ENCODE data around the gene C1orf141.
"Not testable (repeated sequence)": the region's sequence is repeated elsewhere in the genome, so short reads cannot be mapped to it uniquely, and the experiment has no call there.

Gene C1orf141

DNA sequence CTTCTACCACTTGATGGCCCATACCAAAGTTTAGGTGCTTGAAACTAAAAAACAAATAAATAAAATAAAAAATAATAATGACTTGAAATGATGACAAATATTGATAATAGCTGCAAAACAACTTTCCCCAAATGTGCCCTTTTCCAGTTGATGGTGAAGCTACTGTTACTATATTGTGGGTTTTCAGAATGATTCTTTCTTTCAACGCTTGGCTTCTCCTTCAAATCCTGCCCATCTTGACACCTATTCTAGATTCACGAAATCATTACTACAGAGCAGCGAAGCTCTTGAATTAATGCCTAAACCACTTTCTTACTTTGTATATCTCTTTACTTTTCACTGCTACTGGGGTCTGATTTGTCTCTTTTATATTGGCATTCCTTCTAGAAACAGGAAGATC lies 9.2 kb upstream of the C1orf141 start:
- no peak for DNase-seq (ENCODE audit: low read depth in 1 of 2, low spot score in 1 of 2)

DNA sequence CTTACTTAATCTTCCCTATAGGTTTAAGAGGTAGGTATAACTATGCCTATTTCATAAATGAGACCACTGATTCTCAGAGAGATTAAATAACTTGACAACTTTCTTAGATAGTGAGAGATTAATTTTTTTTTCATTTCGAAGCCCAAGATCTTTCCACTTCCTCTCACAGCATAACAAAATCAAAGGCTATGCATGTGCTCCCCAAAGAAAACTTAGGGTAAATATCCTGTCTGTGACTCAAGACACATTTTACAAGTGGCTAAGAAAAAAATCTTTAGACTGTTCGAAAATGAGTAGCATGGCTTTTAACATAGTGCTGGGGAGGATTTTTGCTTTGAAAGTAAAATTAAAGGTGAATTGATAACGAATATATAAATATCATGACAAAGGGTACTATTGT lies 8.2 kb upstream of the C1orf141 start:
- DNase-seq (ENCODE audit: low read depth in 1 of 2, low spot score in 1 of 2): no peak

DNA sequence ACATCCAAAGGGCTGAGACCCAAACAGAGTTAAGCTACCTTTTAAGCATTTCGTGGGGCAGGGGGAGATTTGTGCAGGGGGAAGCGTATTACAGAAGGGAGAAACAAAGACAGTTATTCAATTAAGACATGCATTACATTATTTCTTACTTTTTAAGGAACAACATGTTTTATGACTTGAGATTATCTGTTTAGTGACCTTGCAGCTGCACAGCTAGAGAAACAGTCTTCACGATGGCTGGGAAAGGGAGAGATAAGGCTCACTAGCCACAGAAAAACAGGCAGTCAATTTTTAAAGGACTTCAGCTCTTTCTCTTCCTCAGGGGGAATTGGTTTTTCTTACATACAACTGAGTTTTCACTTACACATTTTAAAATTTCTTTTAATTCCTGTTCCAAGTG lies 7.1 kb upstream of the C1orf141 start:
- not testable (repeated sequence) for DNase-seq (ENCODE audit: low read depth in 1 of 2, low spot score in 1 of 2)

DNA sequence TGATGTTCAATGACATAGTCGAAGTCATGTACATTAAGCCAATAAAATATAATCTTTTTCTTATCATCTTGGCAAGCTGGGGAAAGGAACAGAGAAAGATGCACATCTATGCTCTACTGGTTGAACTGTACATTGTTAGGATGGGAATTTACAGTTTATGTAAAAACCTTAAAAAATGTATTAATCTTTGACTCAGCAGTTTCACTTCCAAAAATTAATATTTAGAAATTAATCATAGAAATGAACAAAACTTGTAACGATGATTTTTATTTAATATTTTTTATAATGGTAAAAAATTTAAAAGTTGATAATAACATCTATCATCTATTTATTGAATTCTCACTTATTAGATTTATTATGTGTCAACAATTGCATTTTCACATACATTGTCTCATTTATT lies 5.7 kb upstream of the C1orf141 start:
- DNase-seq (ENCODE audit: low read depth in 1 of 2, low spot score in 1 of 2): no peak

- no peak for DNase-seq (ENCODE audit: low read depth in 1 of 2, low spot score in 1 of 2)
These were observed 4.2 kb upstream of the C1orf141 start for GRCh38 chr1:67138813-67139499.

- DNase-seq (ENCODE audit: low read depth in 1 of 2, low spot score in 1 of 2): no peak
These were observed 2.6 kb upstream of the C1orf141 start for GRCh38 chr1:67137307-67137753.

DNA sequence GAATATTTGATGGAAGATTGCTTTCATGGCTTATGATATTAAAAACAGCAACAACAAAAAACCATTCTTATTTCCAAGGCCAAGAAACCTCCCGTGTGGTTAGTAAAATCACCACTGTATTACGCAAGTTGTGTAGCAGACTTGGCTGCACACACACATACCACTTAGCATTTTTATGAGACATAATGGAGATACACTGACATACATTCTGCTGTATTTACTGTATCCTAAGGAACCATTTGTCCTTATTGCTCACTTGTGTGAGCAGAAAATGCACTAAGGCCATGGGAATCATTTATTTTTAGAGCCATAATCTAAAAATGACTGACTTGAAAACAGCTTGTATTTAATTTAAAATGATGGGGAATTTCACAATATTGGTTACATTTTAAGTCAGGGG lies 584 bp upstream of the C1orf141 start:
- no peak for DNase-seq (ENCODE audit: low read depth in 1 of 2, low spot score in 1 of 2)

DNA sequence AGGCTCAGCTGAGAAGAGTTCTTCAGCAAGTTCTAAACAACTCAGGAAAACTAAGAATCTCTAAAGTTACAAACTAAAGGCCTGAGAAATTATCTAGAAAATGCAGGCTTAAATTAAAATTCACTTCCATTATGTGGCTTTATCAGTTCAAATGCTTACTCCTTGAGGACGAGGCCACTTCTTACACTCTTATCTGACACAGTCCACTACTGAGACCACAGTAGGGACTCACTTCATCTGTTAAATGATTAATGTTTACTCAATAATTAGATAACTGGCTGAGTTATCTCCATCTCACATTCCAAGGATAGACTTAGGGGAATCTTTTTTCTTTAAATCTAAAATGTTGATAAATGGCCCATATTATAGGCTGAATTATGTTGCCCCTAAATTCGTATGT lies 1.6 kb downstream of the C1orf141 start:
- DNase-seq (ENCODE audit: low read depth in 1 of 2, low spot score in 1 of 2): no peak

DNA sequence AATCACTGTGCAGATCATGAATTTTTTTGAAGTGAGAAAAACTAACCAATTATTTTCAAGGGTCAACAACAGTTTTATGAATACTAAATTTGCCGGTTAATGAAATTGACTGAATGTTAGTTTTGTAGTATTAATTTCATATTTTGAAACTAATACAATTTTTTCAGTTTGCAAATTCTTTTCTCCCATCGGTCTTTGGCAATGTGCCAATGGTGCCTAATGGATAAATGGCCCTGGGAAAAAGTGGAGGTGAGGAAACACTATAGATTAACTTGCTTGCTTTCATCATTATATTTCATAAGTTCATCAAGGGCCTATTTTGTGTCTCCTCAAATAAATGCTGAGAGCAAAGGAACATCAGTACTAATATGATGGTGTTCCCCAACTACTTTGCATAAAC lies 4.1 kb downstream of the C1orf141 start:
- no peak for DNase-seq (ENCODE audit: low read depth in 1 of 2, low spot score in 1 of 2)

DNA sequence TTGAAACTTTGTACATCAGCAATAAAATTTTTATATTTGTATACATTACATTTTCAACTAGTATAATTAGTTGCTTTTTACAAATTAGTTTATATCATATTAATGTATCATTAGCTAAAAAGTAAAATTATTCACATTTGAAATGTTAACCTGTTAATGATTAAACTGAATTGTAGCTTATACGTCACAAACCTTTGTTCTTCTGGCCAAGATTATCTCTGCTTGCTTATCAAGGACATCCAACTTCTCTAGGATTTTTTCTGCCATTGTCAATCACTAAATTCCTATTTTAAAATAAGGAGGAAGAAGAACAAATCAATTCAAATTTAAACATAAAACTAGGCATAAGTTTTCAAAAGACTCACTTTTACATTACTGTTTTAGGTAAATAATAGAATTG lies 7.8 kb downstream of the C1orf141 start:
- no peak for DNase-seq (ENCODE audit: low read depth in 1 of 2, low spot score in 1 of 2)

DNA sequence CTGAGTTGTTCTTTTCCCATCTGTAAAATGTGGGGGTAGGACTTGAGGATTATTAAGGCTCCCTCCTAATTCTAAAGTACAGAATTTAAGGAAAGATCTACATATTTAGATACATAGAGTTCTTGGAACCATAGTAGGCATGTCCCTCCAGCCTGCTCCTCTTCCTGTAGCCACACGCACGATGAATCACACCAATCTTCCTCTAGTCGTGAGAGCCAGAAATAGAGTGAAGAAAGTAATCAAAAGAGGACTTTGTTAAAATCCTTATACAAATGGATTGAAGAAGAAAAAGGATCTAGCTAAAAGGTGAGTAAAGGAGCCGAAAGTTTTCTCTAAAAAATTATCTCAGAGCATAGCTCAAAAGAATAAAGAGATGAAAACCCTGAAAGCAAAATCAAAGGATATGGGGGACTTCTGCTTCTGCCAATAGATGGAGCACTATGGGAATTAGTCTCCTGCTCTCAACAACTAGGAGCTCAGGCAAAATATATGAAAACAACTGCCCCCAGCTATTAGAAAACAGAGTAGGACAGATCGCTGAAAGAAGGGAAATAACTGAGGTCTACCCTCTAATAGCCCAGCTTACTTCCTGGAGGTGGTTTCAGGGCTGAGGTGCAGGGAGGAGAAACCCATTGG lies 8.5 kb downstream of the C1orf141 start:
- DNase-seq (ENCODE audit: low read depth in 1 of 2, low spot score in 1 of 2): no peak

GRCh38 chr1:67124455-67124854 lies 10.3 kb downstream of the C1orf141 start:
- no peak for DNase-seq (ENCODE audit: low read depth in 1 of 2, low spot score in 1 of 2)

DNA sequence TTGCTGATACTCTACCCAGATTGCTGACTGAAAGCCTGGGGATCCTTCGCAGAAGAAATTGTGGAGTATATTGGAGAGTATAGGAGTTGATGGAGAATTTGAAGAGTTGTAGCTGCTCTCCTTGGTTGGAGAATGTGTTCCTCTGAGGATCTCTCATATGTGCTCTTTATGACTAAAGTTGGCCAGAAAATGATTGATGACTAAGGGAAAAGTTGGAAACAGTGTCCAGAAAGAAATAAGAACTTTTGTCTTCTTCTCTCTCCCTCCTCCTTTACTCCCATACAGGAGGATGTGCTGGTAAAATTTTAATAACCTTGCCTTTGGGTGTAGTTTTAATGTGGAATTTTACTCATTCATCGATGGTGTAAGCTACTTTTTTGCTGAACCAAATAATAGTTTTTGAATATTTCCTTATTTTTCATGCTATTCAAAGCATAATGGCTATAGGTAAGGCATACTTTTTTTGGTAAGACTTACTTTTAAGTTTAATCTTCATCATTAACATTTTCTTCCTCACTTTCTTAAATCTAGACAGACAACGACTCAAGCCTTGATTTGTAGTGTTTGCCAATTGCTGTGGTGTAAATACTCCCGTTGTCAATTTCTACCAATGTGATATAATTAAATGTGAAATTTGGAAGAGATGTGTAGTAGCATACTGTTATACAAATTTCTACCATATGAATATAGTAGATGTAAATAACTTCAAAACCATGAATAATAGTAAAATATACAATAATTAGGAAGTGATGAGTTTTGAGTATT lies 13.7 kb downstream of the C1orf141 start:
- no peak for DNase-seq (ENCODE audit: low read depth in 1 of 2, low spot score in 1 of 2)

- no peak for DNase-seq (ENCODE audit: low read depth in 1 of 2, low spot score in 1 of 2)
These were observed 16.1 kb downstream of the C1orf141 start for GRCh38 chr1:67118646-67119045.

DNA sequence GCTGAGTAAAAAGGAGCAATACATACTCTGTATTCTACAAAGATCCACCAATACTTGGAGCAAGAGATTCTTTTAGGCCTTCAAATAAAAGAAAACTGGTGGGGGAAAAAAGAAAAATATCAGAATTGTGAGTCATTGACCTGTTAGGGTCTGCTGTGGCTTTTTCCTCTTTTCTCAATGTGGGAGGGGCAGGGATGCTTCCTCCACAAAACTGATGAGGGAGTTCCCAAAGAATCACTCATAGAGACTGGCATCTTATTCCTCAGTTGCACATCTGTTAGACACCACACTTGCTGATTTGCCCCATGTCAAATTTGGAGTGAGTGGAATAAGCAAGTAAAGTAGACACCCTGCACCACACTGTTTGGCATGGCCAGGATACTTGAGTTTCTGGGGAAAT lies 16.6 kb downstream of the C1orf141 start:
- no peak for DNase-seq (ENCODE audit: low read depth in 1 of 2, low spot score in 1 of 2)

GRCh38 chr1:67114162-67114561 lies 20.6 kb downstream of the C1orf141 start:
- no peak for DNase-seq (ENCODE audit: low read depth in 1 of 2, low spot score in 1 of 2)

- DNase-seq (ENCODE audit: low read depth in 1 of 2, low spot score in 1 of 2): no peak
These were observed 24.4 kb downstream of the C1orf141 start for GRCh38 chr1:67110352-67110751.

DNA sequence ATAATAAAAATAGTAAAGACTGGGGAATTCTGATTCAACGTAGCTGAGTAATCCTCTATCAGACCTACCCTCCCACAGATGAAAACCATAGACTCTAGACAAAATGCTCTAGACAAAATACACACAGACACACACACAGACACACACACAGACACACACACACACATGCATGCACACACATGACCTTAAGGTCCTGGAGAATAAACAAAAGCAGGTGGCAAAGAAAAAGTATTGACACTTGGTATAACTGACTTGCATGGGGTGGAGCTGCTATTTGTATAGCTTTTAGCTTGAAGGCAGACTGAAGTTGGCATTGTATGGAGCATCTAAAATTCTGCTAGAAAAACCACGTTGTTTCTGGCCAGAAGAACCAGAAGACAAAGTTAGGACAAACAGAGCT lies 29.3 kb downstream of the C1orf141 start:
- no peak for DNase-seq (ENCODE audit: low read depth in 1 of 2, low spot score in 1 of 2)

DNA sequence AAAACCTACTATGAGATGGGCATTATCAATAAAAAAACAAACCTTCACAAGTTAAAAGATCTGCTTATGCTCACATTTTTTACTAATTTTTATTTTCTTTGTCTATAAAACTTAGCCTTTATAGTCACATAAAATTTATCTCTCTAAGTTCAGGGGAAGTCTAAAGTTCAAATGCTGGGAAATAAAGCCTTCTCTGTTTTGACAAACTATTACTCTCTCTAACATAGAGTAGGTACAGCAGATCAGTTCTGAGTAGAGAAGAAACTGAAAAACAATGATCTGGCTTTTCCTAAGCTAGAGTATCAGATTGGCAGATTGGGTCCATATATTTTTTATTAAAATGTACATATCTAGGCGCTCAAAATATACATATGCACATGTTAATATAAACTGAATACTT lies 31.2 kb downstream of the C1orf141 start:
- DNase-seq (ENCODE audit: low read depth in 1 of 2, low spot score in 1 of 2): no peak

DNA sequence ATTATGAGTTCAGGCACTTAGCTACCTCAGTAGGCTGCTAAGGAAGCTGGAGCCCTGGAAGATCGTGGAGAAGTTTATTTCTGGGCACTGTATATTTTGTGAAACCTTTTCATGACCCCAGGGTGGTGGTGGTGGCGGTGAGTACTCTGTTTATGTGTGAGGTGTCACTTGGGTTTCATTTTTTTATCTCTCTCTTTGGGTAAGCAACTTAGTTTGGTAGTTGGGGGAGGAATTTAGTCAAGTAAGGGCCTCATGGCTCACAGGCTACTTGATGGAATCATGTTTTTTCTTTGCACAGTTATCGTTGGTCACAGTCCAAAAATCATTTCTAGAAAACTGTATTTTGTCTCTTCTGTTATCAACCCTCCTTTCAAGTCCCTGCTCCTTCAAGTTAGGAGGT lies 33.9 kb downstream of the C1orf141 start:
- DNase-seq (ENCODE audit: low read depth in 1 of 2, low spot score in 1 of 2): no peak

DNA sequence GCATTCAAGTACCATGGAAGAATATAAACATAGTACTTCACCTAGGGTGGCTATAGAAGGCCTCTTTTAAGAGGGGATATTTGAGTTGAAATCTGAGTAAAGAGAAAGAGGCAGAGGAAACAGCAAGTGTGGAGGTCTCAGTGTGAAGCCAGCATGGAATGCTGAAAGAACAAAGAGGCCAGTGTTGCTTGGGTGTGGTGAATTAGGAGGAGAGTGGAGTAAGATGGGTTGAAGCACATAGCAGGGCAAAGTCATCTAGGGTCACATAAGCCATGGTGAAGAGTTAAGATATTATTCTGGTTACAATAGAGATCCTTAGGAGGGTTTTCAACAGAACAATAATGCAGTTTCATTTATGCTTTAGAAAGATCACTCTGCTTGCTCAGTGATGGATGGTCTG lies 37.5 kb downstream of the C1orf141 start:
- no peak for DNase-seq (ENCODE audit: low read depth in 1 of 2, low spot score in 1 of 2)

DNA sequence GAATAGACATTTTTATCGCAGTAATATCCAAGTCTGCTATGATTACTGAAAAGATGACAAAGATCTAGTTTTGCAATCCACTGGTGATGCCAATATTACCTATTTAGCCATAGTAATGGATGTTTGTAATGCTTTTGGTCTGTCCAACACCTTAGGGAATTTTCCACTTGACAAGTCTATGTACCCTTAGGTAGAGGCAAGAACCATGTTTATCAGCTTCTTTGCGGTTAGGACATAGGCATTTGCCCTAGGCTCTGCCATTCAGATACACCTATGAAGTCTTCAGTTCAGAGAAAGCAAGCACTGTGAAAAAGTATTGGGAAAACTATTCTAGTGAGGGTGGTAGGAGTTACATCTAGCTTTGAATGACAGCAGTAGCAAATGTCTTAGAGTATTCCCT lies 40.6 kb downstream of the C1orf141 start:
- DNase-seq (ENCODE audit: low read depth in 1 of 2, low spot score in 1 of 2): no peak

Data from activated T-helper 1 cell treated with anti-CD3 and anti-CD28 coated beads, Interleukin-2, amount 50 U/mL, for 16 hours (primary cell).